HFFc6 (cell line): Measurements from ENCODE around the gene WDR87. TPM values are rescaled to one million over a fixed set of nuclear protein-coding genes. Genes with fewer than 3 reads are reported as not detected.
A peak's percentile ranks its signal among the peaks of the same experiment; 100 is the strongest.
"Not testable (repeated sequence)": the region's sequence is repeated elsewhere in the genome, so short reads cannot be mapped to it uniquely, and the experiment has no call there.

Experiments
- DNase-seq: peaks from one replicate; pipeline ENCODE4 v3.0.0-alpha.2; 2018
- H3K27ac Mint-ChIP-seq: 2 replicates; pipeline ENCODE4 v1.8.0; 2020; ENCODE audit warnings: mild to moderate bottlenecking, mixed read lengths
- H3K27me3 Mint-ChIP-seq: 2 replicates; pipeline ENCODE4 v1.8.0; 2021; ENCODE audit warnings: mild to moderate bottlenecking, moderate library complexity, mixed read lengths; ENCODE audit not compliant: insufficient read depth
- H3K36me3 Mint-ChIP-seq: 2 replicates; pipeline ENCODE4 v1.8.0; 2021; ENCODE audit warnings: low read depth, mixed read lengths
- H3K4me1 Mint-ChIP-seq: 2 replicates; pipeline ENCODE4 v1.8.0; 2020; ENCODE audit warnings: low read depth, mixed read lengths
- H3K4me3 Mint-ChIP-seq: 2 replicates; pipeline ENCODE4 v1.8.0; 2020; ENCODE audit warnings: mild to moderate bottlenecking, moderate library complexity, mixed read lengths
- H3K9me3 Mint-ChIP-seq: 2 replicates; pipeline ENCODE4 v1.8.0; 2020; ENCODE audit warnings: mild to moderate bottlenecking, mixed read lengths
- total RNA-seq, 6 experiments: library from RNA; stranded (reverse); fragmentation: NEBNext Ultra II Directional; extraction: Animal tissue kit (Norgen Biotek cat#: 25700); gene quantifications; 2 replicates in 1 of 6; 3 replicates in 5 of 6; pipeline ENCODE4 v1.2.3, GENCODE V29; 2021
- TF ChIP-seq, protein P1 (sequence below): fragments of 200-600 bp; sonication (generic); IDR thresholded peaks from 2 replicates; pipeline ENCODE4 v1.5.0; 2021; ENCODE audit warnings: antibody characterized with exemption, mild to moderate bottlenecking

Gene WDR87
- total RNA-seq, 6 experiments from 2014 or later, result not detected

DNA sequence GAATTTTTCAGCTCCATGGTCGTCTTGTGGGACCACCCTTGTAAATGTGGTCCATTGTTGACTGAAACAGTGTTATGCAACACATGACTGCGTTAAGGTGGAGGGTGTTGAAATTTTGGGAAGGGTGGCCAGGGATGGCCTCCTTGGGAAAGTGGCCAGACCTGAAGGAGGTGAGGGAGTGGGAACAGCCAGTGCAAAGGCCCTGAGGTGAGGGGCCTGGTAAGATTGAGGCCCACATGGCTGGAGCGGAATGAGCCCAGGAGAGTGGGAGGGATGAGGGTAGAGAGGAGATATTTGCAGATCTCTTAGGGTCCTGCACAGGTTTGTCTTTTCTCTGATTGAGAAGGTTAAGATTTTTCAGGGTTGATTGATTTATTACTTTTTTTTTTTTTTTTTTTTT, 18.8 kb upstream of the WDR87 start:
- Mint-ChIP-seq H3K27me3 (peaks cover 4% of the 10 kb centered on the region; the same call in 1 of the 2 replicates), H3K36me3 (peaks cover 33% of the 10 kb centered on the region), H3K27ac (no peak overlapping the region; the same call in 1 of the 2 replicates), H3K4me1 (peaks cover 25% of the 10 kb centered on the region), H3K9me3 (no peaks in the 10 kb centered on the region), H3K4me3 (no peak overlapping the region)
- DNase-seq, result no peak
- TF ChIP-seq, protein P1, sequence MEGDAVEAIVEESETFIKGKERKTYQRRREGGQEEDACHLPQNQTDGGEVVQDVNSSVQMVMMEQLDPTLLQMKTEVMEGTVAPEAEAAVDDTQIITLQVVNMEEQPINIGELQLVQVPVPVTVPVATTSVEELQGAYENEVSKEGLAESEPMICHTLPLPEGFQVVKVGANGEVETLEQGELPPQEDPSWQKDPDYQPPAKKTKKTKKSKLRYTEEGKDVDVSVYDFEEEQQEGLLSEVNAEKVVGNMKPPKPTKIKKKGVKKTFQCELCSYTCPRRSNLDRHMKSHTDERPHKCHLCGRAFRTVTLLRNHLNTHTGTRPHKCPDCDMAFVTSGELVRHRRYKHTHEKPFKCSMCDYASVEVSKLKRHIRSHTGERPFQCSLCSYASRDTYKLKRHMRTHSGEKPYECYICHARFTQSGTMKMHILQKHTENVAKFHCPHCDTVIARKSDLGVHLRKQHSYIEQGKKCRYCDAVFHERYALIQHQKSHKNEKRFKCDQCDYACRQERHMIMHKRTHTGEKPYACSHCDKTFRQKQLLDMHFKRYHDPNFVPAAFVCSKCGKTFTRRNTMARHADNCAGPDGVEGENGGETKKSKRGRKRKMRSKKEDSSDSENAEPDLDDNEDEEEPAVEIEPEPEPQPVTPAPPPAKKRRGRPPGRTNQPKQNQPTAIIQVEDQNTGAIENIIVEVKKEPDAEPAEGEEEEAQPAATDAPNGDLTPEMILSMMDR, result no peak

DNA sequence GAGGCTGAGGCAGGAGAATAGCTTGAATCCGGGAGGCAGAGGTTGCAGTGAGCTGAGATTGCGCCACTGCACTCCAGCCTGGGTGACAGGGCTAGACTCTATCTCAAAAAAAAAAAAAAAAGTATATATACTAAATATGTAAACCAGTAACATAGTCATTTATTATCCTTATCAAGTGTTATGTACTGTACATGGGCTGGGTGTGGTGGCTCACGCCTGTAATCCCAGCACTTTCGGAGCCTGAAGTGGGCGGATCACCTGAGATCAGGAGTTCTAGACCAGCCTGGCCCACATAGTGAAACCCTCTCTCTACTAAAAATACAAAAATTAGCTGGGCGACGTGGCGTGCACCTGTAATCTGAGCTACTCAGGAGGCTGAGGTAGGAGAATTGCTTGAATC, 18.2 kb upstream of the WDR87 start:
- peaks cover 31% of the 10 kb centered on the region for H3K36me3 Mint-ChIP-seq
- H3K27ac Mint-ChIP-seq, result not testable (repeated sequence)

GRCh38 chr19:37920591-37921450, 14.4 kb upstream of the WDR87 start:
- TF ChIP-seq, protein P1, result no peak
- H3K36me3 Mint-ChIP-seq, result peaks cover 20% of the 10 kb centered on the region
- peaks cover 6% of the 10 kb centered on the region for H3K4me1 Mint-ChIP-seq
- no peaks in the 10 kb centered on the region for H3K9me3 Mint-ChIP-seq
- H3K4me3 Mint-ChIP-seq, result no peak overlapping the region
- peak overlapping the region; percentile 11; the same call in 1 of the 2 replicates for H3K27ac Mint-ChIP-seq
- DNase-seq, result no peak
- H3K27me3 Mint-ChIP-seq, result peaks cover 4% of the 10 kb centered on the region

More for the DNA sequence above, 18.2 kb upstream of the WDR87 start:
- not testable (repeated sequence) for H3K27me3 Mint-ChIP-seq, DNase-seq, H3K9me3 Mint-ChIP-seq, H3K4me3 Mint-ChIP-seq
- H3K4me1 Mint-ChIP-seq, result peaks cover 24% of the 10 kb centered on the region

DNA sequence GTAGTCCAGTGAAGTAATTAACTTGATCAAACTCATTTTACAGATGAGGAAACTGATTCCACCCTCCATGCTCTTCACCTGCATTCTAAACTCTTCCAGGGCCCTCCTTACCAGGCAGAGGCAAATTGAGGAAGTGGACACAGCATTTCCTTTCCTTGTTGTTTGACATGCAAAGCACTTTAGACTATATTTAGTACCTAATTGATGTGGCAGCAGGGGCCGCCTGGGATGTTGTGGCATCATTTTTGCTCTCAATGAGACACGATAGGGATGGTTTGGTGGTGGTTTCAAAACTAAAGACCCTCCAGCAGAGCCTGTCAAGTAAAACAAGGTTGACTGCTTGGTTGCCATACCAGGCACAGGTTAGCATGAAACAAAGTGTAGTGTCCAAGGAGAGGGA, 8.5 kb upstream of the WDR87 start:
- Mint-ChIP-seq H3K4me1 (peaks cover 13% of the 10 kb centered on the region), H3K36me3 (peaks cover 4% of the 10 kb centered on the region; the same call in 1 of the 2 replicates), H3K27ac (no peak overlapping the region), H3K4me3 (no peak overlapping the region), H3K27me3 (peaks cover 1% of the 10 kb centered on the region), H3K9me3 (no peaks in the 10 kb centered on the region)
- DNase-seq, result no peak
- TF ChIP-seq, protein P1, result no peak

DNA sequence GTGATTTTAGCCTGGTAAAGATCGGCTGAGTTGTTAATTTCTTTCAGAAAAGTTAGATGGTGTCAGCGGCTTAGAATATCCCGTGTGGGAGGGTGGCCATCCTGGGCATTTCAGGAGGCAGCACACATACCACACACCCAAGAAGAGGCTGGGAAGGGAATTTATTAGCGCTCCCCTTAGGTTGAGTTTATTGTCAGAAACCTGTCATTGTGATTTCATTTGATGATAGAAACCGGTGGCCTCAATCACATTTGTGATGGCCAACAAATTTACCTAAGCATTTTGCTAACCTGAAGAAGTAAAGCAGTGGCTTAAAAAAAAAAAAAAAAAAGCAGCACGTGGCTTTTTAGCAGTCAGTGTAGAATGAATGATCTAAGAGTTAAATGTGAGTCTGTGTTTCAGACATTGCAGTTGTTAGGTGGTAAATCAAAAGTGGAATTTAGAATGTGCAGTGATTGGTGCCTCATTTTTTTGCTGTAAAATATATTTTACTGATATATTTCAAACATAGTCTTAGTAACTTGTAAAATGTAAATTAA, 3.3 kb upstream of the WDR87 start:
- peaks cover 17% of the 10 kb centered on the region for H3K36me3 Mint-ChIP-seq
- H3K4me3 Mint-ChIP-seq, result peak overlapping the region; percentile 99
- H3K4me1 Mint-ChIP-seq, result peaks cover 46% of the 10 kb centered on the region
- no peak for DNase-seq
- no peaks in the 10 kb centered on the region; the same call in 1 of the 2 replicates for H3K27me3 Mint-ChIP-seq
- no peak overlapping the region for H3K27ac Mint-ChIP-seq
- TF ChIP-seq, protein P1, result no peak
- H3K9me3 Mint-ChIP-seq, result no peaks in the 10 kb centered on the region
